Measurements from ENCODE around the gene GIPC2. TPM values are rescaled to one million over a fixed set of nuclear protein-coding genes. Genes with fewer than 3 reads are reported as not detected.

The GIPC2 gene
- total and polyA plus RNA-seq, 2 donors (not counting 3 experiments of a cell fraction or from before 2014, with no cell fraction given): 2.8 to 9.6 TPM

DNA sequence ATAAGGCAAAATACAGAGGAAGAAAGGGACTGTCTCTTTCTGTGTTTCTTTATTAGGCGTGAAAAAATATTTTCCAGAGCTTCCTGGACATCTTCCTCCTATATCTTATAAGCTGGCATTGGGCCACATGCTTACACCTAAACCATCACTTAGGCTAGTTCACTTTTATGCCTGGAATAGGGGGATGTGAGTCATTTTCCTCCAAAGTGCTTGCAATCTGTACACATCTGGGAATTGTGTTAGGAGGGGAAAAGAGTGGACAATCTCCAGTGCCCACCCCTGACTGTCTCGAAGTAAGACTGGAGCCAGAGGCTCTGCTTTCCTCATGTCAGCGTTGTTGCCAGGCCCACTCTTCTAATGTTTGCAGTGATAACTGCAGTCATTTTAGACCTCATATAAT is 29.9 kb downstream of the GIPC2 start:
- H3K27me3 ChIP-seq (ENCODE audit: control insufficient read depth in 2 of 2, insufficient read depth in 2 of 2, low read length in 2 of 2): no peaks in the 10 kb centered on the region
- peak overlapping the region; percentile 64 for H3K4me2 ChIP-seq (ENCODE audit: insufficient read depth, low read length)
- intact Hi-C loops (cut with micrococcal nuclease) (loop anchor here (1.0 kb wide), 4 partner anchors 26 to 71 kb away; partner anchors contain the start of gene DNAJB4), dilution Hi-C loops (cut with MboI; ENCODE audit: extremely low pct_ligation_motif_present, low sequenced_read_pairs) (no loop called here)
- H3K9me3 ChIP-seq (replicated peaks; ENCODE audit: control insufficient read depth, insufficient read depth, low read length): no peaks in the 10 kb centered on the region
- no peaks in the 10 kb centered on the region for H3K9me1 ChIP-seq (replicated peaks; ENCODE audit: control insufficient read depth, extremely low read depth, insufficient read depth, low read length)
- H3K79me2 ChIP-seq (ENCODE audit: control insufficient read depth, insufficient read depth, low read length): no peaks in the 10 kb centered on the region
- ChIA-PET POLR2A (interaction anchor here (0.8 to 6.2 kb wide), 2 partner anchors 20 to 71 kb away, joined by 3 to 30 read pairs; partner anchors contain the start of gene DNAJB4), CTCF (interaction anchor here (0.8 to 2.4 kb wide), 8 partner anchors 15 to 71 kb away, joined by 3 to 11 read pairs (median 5); partner anchors contain the start of gene DNAJB4)
- no peak overlapping the region for H3K4me3 ChIP-seq (replicated peaks in 1 of 3; ENCODE audit: insufficient read depth in 1 of 3, low read depth in 1 of 3, low read length in 3 of 3)
- H3K27ac ChIP-seq (ENCODE audit: insufficient read depth, low read depth, low read length): peak overlapping the region; percentile 78
- BruUV-seq (replicated peaks): no TSS peak
- DNase-seq (ENCODE audit: low read depth, low spot score) (peak; percentile 95), FAIRE-seq (peak; percentile 76)
- H3K4me1 ChIP-seq (ENCODE audit: control insufficient read depth, extremely low read depth, insufficient read depth, low read length): peaks cover 94% of the 10 kb centered on the region
- TF ChIP-seq POLR2AphosphoS5 (IDR thresholded peaks at IDR 0.05; ENCODE audit: insufficient read depth, low read depth, low read length): peak; percentile 85
- TF ChIP-seq JUN (IDR thresholded peaks at IDR 0.05; ENCODE audit: borderline replicate concordance, insufficient read depth, insufficient read length, low read depth): peak; percentile 91
- TF ChIP-seq, protein P1, sequence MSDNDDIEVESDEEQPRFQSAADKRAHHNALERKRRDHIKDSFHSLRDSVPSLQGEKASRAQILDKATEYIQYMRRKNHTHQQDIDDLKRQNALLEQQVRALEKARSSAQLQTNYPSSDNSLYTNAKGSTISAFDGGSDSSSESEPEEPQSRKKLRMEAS (IDR thresholded peaks at IDR 0.05; ENCODE audit: insufficient read depth, insufficient read length): no peak
- peak; percentile 86 for TF ChIP-seq GATA2 (IDR thresholded peaks at IDR 0.05; ENCODE audit: insufficient read depth, insufficient read length, low read depth, low read length)
- TF ChIP-seq MYC (IDR thresholded peaks at IDR 0.05; ENCODE audit: low read depth, low read length): peak; percentile 45
- TF ChIP-seq POLR2A (IDR thresholded peaks at IDR 0.05; ENCODE audit: low read depth, low read length): peak; percentile 55
- no peak for TF ChIP-seq EZH2 (IDR thresholded peaks at IDR 0.05; ENCODE audit: borderline replicate concordance, low read depth, low read length, severe bottlenecking)
- TF ChIP-seq, protein P2, sequence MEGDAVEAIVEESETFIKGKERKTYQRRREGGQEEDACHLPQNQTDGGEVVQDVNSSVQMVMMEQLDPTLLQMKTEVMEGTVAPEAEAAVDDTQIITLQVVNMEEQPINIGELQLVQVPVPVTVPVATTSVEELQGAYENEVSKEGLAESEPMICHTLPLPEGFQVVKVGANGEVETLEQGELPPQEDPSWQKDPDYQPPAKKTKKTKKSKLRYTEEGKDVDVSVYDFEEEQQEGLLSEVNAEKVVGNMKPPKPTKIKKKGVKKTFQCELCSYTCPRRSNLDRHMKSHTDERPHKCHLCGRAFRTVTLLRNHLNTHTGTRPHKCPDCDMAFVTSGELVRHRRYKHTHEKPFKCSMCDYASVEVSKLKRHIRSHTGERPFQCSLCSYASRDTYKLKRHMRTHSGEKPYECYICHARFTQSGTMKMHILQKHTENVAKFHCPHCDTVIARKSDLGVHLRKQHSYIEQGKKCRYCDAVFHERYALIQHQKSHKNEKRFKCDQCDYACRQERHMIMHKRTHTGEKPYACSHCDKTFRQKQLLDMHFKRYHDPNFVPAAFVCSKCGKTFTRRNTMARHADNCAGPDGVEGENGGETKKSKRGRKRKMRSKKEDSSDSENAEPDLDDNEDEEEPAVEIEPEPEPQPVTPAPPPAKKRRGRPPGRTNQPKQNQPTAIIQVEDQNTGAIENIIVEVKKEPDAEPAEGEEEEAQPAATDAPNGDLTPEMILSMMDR (IDR thresholded peaks at IDR 0.05; ENCODE audit: extremely low read depth in 1 of 2, insufficient read depth in 1 of 2, low read depth in 1 of 2, low read length in 2 of 2): no peak
- peak; percentile 92 for TF ChIP-seq FOS (IDR thresholded peaks at IDR 0.05; ENCODE audit: borderline replicate concordance, insufficient read depth, low read length)
- no peaks in the 10 kb centered on the region for H4K20me1 ChIP-seq (replicated peaks; ENCODE audit: control insufficient read depth, extremely low read depth, insufficient read depth, low read length)
- H3K9ac ChIP-seq (replicated peaks; ENCODE audit: extremely low read depth, insufficient read depth, low read length): peak overlapping the region; percentile 17
- no peak overlapping the region for H2AFZ ChIP-seq (ENCODE audit: low read depth, low read length)
- no peaks in the 10 kb centered on the region for H3K36me3 ChIP-seq (ENCODE audit: control insufficient read depth in 2 of 2, extremely low read depth in 1 of 2, insufficient read depth in 2 of 2, low read length in 2 of 2)
